ENCODE results near the gene ABAT.

- TF ChIP-seq POLR2A (IDR thresholded peaks at IDR 0.05) (no peak), CTCF (IDR thresholded peaks at IDR 0.05) (no peak), EP300 (IDR thresholded peaks at IDR 0.05) (no peak), POLR2AphosphoS5 (IDR thresholded peaks at IDR 0.05) (no peak)
These were observed 23.5 kb downstream of the ABAT start for GRCh38 chr16:8697965-8698364.
